Measurements from ENCODE around the gene MOB3C. TPM values are rescaled to one million over a fixed set of nuclear protein-coding genes. Genes with fewer than 3 reads are reported as not detected.

MOB3C gene
- total RNA-seq, 8 experiments from 2014 or later, result 0.60 to 11.3 (median 4.8) TPM

Other genes starting within 250 kb of the MOB3C start
- 10 to 100 TPM in 1 of 8 experiments, 1 to 10 TPM in 7; 1.7 to 10.5 (median 8.3) TPM for gene FAAH, start 222.5 kb downstream of the MOB3C start, total RNA-seq
- 1 to 10 TPM in 1 of 8 experiments, under 1 TPM in 4, not detected in 3; 0.13 to 1.4 (median 0.15) TPM for gene DMBX1, start 127.0 kb downstream of the MOB3C start, total RNA-seq
- gene KNCN, start 65.2 kb downstream of the MOB3C start, total RNA-seq, result 1 to 10 TPM in 1 of 8 experiments, under 1 TPM in 6, not detected in 1; 0.13 to 1.4 (median 0.32) TPM
- gene MKNK1, start 12.5 kb downstream of the MOB3C start, total RNA-seq, result 10 to 100 TPM in 6 of 8 experiments, 1 to 10 TPM in 2; 7.0 to 34.1 (median 15.5) TPM
- 10 to 100 TPM; 39.9 to 77.6 (median 50.8) TPM for gene ATPAF1, start 51.6 kb upstream of the MOB3C start, total RNA-seq
- gene TEX38, start 55.0 kb upstream of the MOB3C start, total RNA-seq, result 1 to 10 TPM in 4 of 8 experiments, under 1 TPM in 4; 0.36 to 2.5 (median 1.0) TPM
- gene EFCAB14, start 102.3 kb upstream of the MOB3C start, total RNA-seq, result 10 to 100 TPM; 14.5 to 56.9 (median 31.0) TPM
- 1 to 10 TPM in 1 of 8 experiments, under 1 TPM in 1, not detected in 6; 0.14 to 5.4 TPM for gene CYP4B1, start 182.2 kb upstream of the MOB3C start, total RNA-seq

Measured in motor neuron (in vitro differentiated cells).